ENCODE data around the gene FHOD3. TPM values are rescaled to one million over a fixed set of nuclear protein-coding genes. Genes with fewer than 3 reads are reported as not detected.

The FHOD3 gene
- total RNA-seq, 1 donor from 2014 or later, result 5.9 TPM

- no peak overlapping the region for H3K27ac Mint-ChIP-seq (ENCODE audit: unreplicated experiment)
- no peaks in the 10 kb centered on the region for H3K27me3 Mint-ChIP-seq (ENCODE audit: low read depth, unreplicated experiment)
- Histone ChIP-seq H3K9me3 (ENCODE audit: insufficient read depth, low read depth, low read length) (no peaks in the 10 kb centered on the region), H4K20me1 (ENCODE audit: insufficient read depth, low read length) (no peaks in the 10 kb centered on the region), H3K79me2 (ENCODE audit: insufficient read depth, low read length) (no peaks in the 10 kb centered on the region), H3K27me3 (ENCODE audit: insufficient read depth, low read length) (no peaks in the 10 kb centered on the region), H2AFZ (ENCODE audit: low read depth, low read length) (no peak overlapping the region), H3K36me3 (ENCODE audit: insufficient read depth, low read length) (no peaks in the 10 kb centered on the region), H3K9ac (ENCODE audit: low read length) (no peak overlapping the region), H3K4me2 (ENCODE audit: low read length) (no peak overlapping the region), H3K4me1 (ENCODE audit: insufficient read depth, low read length) (no peaks in the 10 kb centered on the region), H3K4me3 (ENCODE audit: insufficient read depth, low read depth, low read length) (no peak overlapping the region), H3K27ac (ENCODE audit: low read depth, low read length) (no peak overlapping the region)
- TF ChIP-seq EZH2 (IDR thresholded peaks at IDR 0.05; ENCODE audit: insufficient read depth, low read length) (no peak), CTCF (IDR thresholded peaks at IDR 0.05; ENCODE audit: insufficient read depth, low read depth, low read length) (no peak)
- H3K4me3 Mint-ChIP-seq (ENCODE audit: unreplicated experiment), result no peak overlapping the region
- DNase-seq (ENCODE audit: low read depth) (no peak), FAIRE-seq (no peak)
- H3K36me3 Mint-ChIP-seq (ENCODE audit: low read depth, unreplicated experiment), result no peaks in the 10 kb centered on the region
- H3K4me1 Mint-ChIP-seq (ENCODE audit: low read depth, unreplicated experiment), result no peaks in the 10 kb centered on the region
- H3K9me3 Mint-ChIP-seq (ENCODE audit: unreplicated experiment), result no peaks in the 10 kb centered on the region
Observed at GRCh38 chr18:36625386-36625785, 327.9 kb downstream of the FHOD3 start.

- no peaks in the 10 kb centered on the region for H4K20me1 ChIP-seq (ENCODE audit: insufficient read depth, low read length)
- Mint-ChIP-seq H3K27ac (ENCODE audit: unreplicated experiment) (no peak overlapping the region), H3K4me3 (ENCODE audit: unreplicated experiment) (no peak overlapping the region), H3K27me3 (ENCODE audit: low read depth, unreplicated experiment) (no peaks in the 10 kb centered on the region), H3K9me3 (ENCODE audit: unreplicated experiment) (no peaks in the 10 kb centered on the region), H3K36me3 (ENCODE audit: low read depth, unreplicated experiment) (no peaks in the 10 kb centered on the region), H3K4me1 (ENCODE audit: low read depth, unreplicated experiment) (no peaks in the 10 kb centered on the region)
- no peaks in the 10 kb centered on the region for H3K36me3 ChIP-seq (ENCODE audit: insufficient read depth, low read length)
- H2AFZ ChIP-seq (ENCODE audit: low read depth, low read length), result no peak overlapping the region
- H3K79me2 ChIP-seq (ENCODE audit: insufficient read depth, low read length), result no peaks in the 10 kb centered on the region
- no peak overlapping the region for H3K4me3 ChIP-seq (ENCODE audit: insufficient read depth, low read depth, low read length)
- no peak overlapping the region for H3K27ac ChIP-seq (ENCODE audit: low read depth, low read length)
- no peaks in the 10 kb centered on the region for H3K4me1 ChIP-seq (ENCODE audit: insufficient read depth, low read length)
- FAIRE-seq (peak; percentile 9), DNase-seq (ENCODE audit: low read depth) (no peak)
- no peaks in the 10 kb centered on the region for H3K27me3 ChIP-seq (ENCODE audit: insufficient read depth, low read length)
- H3K4me2 ChIP-seq (ENCODE audit: low read length), result no peak overlapping the region
- TF ChIP-seq CTCF (IDR thresholded peaks at IDR 0.05; ENCODE audit: insufficient read depth, low read depth, low read length) (no peak), EZH2 (IDR thresholded peaks at IDR 0.05; ENCODE audit: insufficient read depth, low read length) (no peak)
- H3K9ac ChIP-seq (ENCODE audit: low read length), result no peak overlapping the region
- no peaks in the 10 kb centered on the region for H3K9me3 ChIP-seq (ENCODE audit: insufficient read depth, low read depth, low read length)
Observed at GRCh38 chr18:36627637-36628036, 330.1 kb downstream of the FHOD3 start.

GRCh38 chr18:36628435-36629137 lies 331.1 kb downstream of the FHOD3 start:
- H3K9me3 Mint-ChIP-seq (ENCODE audit: unreplicated experiment), result no peaks in the 10 kb centered on the region
- no peaks in the 10 kb centered on the region for H3K9me3 ChIP-seq (ENCODE audit: insufficient read depth, low read depth, low read length)
- H3K27me3 Mint-ChIP-seq (ENCODE audit: low read depth, unreplicated experiment), result no peaks in the 10 kb centered on the region
- no peak for TF ChIP-seq EZH2 (IDR thresholded peaks at IDR 0.05; ENCODE audit: insufficient read depth, low read length)
- no peak for TF ChIP-seq CTCF (IDR thresholded peaks at IDR 0.05; ENCODE audit: insufficient read depth, low read depth, low read length)
- H3K27me3 ChIP-seq (ENCODE audit: insufficient read depth, low read length), result no peaks in the 10 kb centered on the region
- no peak overlapping the region for H2AFZ ChIP-seq (ENCODE audit: low read depth, low read length)
- H3K4me1 Mint-ChIP-seq (ENCODE audit: low read depth, unreplicated experiment), result peaks cover under 1% of the 10 kb centered on the region
- DNase-seq (ENCODE audit: low read depth) (no peak), FAIRE-seq (no peak)
- no peak overlapping the region for H3K4me3 Mint-ChIP-seq (ENCODE audit: unreplicated experiment)
- H3K27ac Mint-ChIP-seq (ENCODE audit: unreplicated experiment), result no peak overlapping the region
- H3K36me3 ChIP-seq (ENCODE audit: insufficient read depth, low read length), result no peaks in the 10 kb centered on the region
- H3K4me3 ChIP-seq (ENCODE audit: insufficient read depth, low read depth, low read length), result no peak overlapping the region
- H4K20me1 ChIP-seq (ENCODE audit: insufficient read depth, low read length), result no peaks in the 10 kb centered on the region
- no peaks in the 10 kb centered on the region for H3K79me2 ChIP-seq (ENCODE audit: insufficient read depth, low read length)
- H3K36me3 Mint-ChIP-seq (ENCODE audit: low read depth, unreplicated experiment), result no peaks in the 10 kb centered on the region
- H3K4me2 ChIP-seq (ENCODE audit: low read length), result no peak overlapping the region
- no peaks in the 10 kb centered on the region for H3K4me1 ChIP-seq (ENCODE audit: insufficient read depth, low read length)
- no peak overlapping the region for H3K27ac ChIP-seq (ENCODE audit: low read depth, low read length)
- no peak overlapping the region for H3K9ac ChIP-seq (ENCODE audit: low read length)
